H4 (cell line): ENCODE data around the gene CIART. TPM values are rescaled to one million over a fixed set of nuclear protein-coding genes. Genes with fewer than 3 reads are reported as not detected.
"Not testable (repeated sequence)": the region's sequence is repeated elsewhere in the genome, so short reads cannot be mapped to it uniquely, and the experiment has no call there.

Source experiments
- DNase-seq: peaks from one replicate; pipeline ENCODE4 v3.0.0-alpha.2; 2015; ENCODE audit warnings: low spot score
- total RNA-seq: library from RNA; depleted of rRNA; stranded (reverse); fragments of >200 nt; shearing (Covaris generic); gene quantifications from 2 replicates; pipeline ENCODE4 v1.2.3, GENCODE V29; 2014; rRNA removed

CIART gene, protein sequence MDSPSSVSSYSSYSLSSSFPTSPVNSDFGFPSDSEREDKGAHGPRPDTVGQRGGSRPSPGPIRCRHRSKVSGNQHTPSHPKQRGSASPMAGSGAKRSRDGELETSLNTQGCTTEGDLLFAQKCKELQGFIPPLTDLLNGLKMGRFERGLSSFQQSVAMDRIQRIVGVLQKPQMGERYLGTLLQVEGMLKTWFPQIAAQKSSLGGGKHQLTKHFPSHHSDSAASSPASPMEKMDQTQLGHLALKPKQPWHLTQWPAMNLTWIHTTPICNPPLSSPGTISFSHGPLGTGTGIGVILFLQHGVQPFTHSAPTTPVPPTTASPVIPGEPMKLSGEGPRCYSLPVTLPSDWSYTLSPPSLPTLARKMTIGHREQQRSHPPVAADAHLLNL
- 8.6 and 15.6 TPM in 2 replicates for total RNA-seq

DNA sequence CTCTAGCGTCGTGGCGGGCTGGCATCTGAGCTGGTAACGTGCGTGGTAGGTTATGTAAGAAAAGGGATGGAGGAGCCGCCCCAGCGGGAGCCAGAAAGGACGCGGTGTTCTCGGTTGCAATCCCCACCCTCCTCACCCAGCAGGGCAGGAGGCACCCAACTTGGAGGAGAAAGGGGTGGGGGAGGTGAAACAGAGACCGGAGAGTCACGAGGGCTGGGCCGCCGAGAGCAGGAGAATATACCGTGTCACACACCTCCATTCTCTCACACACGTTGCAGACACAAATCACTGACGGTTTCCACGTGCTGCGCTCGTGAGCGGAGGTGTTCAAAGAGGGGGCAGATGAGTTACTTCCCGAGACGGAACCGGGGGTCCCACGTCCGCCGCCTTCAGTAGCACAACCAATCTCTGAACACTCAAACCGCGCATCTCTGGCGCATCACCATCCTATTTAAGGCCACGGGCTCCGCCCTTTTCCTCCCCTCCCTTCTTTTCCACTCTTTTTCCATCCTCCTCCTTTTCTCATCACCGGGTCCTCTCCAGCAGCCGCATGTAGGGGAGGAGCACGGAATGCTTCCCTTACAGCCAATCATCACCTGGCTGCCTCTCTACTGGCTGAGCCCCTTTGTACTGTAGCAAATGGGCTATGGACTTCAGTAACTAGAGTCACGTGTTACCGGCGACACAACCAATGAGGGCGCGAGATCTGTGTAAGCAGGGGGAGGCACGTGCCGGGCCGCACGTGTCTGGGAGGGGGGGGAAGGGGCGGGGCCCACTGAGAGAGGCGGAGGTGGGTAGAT, at the start of gene CIART:
Gene CIART, plus strand, starts transcription at position 797 of the 800 bp plus-strand sequence. CDS start 714 bp downstream, outside the sequence.
- DNase-seq: peak; percentile 100

DNA sequence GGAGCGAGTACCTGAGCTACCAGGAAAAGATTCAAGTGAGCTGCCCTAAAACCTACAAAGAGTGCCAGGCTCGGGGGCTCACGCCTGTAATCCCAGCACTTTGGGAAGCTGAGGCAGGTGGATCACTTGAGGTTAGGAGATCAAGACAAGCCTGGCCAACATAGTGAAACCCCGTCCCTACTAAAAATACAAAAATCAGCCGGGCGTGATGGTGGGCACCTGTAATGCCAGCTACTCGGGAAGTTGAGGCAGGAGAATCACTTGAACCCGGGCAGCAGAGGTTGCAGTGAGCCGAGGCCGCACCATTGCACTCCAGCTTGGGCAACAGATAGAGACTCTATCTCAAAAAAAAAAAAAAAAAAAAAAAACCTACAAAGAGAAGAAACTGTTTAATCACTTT, 49.4 kb upstream of the CIART start:
- DNase-seq: not testable (repeated sequence)

DNA sequence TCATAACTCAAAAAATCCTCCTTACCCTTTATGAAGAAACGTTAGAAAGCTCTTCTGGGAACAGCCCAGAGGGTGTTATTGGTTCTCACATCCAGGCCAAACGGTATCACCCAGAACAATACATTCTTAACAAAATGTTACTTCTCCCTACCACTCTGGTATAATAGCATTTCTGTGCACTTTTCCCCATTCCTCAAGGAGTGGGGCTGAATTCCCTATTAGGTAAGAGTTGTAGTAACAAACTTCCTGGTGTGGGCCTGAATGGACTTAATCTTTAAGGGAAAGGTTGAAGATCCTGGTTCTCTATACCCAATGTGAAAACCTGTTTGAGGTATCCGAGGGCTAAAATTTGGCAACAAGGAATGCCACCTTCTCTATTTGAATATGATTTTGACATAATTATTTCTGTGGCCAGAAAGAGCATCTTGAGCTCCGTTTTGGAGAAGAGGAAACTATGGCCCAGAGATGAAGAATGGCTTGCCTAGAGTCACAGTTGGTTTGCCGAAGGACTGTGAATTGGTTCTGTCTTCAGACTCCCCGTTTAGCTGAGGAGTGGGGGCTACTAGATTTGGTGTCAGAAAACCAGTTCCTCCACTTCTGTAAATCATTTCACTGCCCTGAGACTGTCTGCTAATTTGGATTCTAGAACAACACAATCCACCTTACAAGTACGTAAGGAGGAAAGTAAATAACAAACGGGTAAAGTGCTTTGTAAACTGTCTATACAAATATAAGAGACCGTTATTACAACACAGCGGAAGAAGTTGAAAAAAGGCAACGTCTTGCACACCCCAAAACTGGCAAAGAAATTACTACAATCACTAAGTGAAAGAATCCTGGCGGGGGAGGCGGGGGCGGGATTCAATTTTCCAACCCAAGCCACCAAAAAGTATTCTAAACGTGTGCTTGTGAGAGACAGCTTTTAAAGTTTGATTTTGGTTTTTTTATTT, 48.7 kb upstream of the CIART start:
- DNase-seq: no peak

DNA sequence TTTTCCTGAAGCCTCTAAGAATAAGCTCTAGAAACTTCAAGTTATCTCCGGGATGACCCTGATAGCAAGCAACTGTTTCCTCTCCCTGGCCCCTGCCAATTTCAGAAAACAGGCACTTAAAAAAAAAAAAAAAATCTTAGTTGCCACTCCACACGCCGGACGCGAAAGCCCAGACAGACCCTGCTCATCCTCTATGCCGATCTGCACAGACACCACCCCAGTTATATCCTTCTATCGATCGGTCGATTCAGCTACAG, 48.1 kb upstream of the CIART start:
- no peak for DNase-seq

DNA sequence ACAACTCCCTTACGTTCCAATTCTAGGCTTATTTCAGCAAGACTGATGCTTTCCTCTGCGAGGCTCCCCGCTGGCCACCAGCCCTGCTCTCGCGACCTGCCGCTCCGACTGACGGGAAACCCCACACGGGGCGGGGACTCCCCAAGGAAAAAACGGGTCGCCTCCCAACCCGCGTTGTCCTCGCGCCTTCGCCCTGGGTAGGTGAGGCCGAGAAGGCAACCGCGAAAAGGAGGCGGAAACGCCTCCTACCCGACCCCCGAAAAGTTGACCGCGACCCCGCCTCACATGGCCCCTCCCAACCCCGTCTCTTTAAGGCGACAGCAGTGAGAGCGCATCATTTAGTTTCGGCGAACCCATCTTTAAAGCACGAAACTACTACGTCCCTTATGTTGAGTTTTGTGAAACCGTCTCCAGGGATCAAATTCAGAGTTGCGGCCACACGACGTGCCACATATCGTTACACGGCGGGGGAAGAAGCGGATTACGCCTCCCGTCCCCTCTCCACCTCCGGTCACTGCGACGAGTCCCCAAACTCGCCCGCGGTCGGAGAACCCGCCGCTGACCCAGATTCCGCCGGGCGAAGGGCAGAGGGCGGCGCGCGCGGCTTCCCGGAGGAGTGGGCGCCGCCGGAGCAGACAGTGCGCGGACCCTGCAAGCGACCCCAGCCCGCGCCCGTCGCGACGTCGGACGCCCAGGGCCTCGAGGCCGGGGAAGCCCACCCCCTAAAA, 47.6 kb upstream of the CIART start:
- peak; percentile 66 for DNase-seq

DNA sequence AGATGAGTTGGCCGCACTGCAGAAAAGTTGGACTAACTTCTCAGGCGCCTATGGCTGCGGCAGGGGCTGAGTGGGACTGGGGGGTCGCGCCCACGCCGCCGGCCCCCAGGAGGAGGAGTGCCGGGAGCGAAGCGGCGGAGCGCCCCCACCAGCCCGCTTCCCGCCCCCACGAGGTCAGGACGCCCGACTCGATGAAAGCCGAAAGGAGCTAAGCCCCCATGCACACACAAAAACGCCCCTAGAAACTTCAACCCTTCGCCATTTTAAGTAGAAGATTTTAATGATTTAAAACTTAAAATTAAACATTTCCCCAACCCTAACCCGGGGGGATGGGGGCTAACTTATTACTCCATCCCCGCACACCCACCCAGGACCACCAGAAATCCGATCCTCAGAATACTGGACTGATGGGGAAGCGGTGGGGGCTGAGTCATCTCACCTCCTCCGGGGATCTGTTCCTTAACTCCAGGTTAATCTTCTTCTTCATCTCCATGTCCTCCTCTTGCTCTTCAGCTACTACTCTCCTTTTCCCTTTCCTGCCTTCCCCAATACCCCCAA, 47.0 kb upstream of the CIART start:
- no peak for DNase-seq

DNA sequence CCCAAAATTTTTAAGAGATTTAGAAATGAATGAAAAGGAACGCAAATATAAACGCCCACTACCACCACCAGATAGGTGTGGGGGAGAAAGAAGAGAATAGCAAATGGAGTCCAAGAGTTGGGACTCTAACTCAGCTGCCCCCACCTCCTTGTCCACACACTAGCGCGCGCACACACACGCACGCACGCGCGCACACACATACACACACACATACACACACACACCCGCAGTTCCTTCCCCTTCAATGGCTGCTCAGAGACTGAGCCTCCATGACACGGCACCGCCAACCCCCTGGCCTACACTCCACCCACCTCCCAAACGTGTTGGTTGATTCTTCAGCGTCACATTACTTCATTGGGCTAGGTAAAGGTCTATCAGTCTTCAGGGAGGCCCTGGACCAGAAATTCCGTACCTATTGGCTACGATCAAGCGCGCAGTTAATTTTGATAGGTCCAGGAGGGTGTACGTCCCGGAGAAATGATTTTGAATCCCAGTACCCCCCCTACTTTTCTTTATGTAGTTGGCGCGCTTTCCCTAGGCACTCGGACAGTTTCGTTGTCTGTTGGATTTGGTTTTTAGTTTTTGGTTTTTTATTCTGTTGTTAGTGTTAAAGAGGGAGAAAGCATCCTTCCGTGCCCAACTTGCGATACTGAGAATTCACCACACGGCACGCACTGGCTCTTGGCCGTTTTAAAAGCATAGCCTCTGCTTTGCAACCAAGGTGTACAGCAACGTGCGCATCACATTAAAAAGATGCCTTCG, 46.3 kb upstream of the CIART start, which contains the start of gene ANP32E:
Gene ANP32E, minus strand, starts transcription at position 261 of the 762 bp plus-strand sequence. CDS start 326 bp downstream, outside the sequence.
- peak; percentile 100 for DNase-seq

DNA sequence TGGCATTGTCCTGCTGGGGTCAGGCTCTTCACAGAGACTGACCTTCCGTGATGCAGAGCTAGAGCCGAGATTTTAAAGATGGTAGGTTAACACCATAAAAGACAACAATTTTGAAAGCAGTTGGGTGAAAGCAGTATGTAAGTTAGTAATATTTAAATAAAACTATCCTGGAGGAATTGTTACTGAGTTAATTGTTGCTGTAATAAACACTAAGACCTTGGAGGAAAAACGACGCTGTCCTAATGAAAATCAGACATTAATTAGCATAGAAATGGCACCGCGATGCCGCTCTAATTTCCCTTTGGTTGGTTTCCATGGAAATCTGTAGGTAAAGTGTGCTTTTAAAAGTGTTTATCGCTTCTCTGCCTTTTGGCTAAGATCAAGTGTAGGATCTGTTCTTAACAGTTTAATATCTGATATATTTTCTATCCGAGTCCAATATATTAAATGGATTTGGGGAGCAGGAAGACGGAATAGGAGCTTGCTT, 45.7 kb upstream of the CIART start:
- DNase-seq: no peak

DNA sequence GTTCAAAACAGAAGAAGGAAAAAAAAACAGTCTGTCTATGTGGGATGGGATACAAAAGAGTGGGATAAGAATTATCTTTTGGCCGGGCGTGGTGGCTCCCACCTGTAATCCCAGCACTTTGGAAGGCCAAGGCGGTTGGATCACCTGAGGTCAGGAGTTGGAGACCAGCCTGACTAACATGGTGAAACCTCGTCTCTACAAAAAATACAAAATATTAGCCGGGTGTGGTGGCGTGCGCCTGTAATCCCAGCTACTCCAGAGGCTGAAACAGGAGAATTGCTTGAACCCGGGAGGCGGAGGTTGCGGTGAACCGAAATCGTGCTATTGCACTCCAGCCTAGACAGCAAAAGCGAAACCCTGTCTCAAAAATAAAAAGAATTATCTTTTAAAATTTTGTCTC, 45.2 kb upstream of the CIART start:
- not testable (repeated sequence) for DNase-seq

DNA sequence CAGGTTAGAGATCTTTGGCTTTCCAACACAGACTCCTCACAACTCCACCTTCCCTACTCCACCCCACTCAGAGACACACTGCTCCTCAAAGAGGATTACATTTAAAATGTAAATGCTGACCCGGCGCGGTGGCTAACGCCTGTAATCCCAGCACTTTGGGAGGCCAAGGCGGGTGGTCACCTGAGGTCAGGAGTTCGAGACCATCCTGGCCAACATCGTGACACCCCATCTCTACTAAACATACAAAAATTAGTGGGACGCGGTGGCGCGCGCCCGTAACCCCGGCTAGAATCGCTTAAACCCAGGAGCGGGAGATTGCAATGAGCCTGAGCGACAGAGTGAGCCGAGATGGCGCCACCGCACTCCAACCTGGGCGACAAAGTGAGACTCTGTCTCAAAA, 44.6 kb upstream of the CIART start:
- no peak for DNase-seq

DNA sequence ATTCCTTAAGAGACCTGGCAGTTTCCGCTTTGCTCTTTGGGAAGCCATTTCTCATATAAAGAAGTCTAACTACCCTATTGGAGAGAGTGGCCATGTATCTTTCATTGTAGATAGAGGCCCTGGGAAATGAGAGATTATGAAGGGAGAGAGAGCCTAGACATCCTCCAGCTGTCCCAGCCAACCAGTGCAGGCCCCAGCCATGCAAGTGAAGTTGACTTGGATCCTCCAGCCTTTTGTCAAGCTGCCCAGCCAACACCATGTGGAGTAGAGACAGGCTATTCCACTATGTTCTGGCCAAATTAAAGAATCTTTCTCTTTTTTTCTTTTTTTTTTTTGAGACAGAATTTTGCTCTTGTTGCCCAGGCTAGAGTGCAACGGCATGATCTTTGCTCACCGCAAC, 39.4 kb upstream of the CIART start:
- DNase-seq: no peak

DNA sequence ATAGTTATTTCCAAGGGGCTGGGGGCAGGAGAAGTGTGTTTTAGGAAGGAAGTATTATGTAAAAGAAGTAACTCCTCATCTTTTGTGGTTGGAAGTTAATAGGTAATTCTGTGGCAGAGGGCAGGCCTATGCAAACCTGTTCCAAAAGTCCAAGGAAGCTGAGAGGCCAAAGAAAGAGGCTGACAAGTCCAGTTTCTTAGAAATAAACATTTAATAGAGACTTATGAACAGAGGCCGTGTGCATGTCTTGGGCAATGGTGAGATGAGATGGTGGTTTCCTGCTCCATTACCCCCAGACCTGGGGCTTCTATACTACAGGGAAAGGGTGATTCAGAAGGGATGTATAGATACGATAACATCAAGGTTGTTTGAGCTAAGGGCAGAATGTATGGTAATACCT, 32.4 kb upstream of the CIART start:
- DNase-seq: no peak

DNA sequence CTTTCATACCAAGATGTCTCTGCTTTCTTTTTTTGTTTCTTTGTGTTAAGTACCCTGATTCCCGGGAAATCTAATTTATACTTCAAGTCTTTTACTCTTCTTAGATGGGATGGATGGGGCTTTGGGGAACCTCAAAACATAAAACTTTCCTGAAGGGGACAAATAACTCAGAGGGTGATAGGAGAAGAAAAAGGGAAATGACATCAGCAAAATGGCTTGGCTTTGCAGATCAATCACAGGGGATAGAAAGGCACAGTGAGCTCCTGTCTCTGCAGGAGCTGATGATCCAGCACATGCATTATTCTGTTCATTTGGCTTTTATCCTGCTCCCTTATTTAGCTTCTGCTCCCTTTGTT, 26.2 kb upstream of the CIART start:
- DNase-seq: no peak

DNA sequence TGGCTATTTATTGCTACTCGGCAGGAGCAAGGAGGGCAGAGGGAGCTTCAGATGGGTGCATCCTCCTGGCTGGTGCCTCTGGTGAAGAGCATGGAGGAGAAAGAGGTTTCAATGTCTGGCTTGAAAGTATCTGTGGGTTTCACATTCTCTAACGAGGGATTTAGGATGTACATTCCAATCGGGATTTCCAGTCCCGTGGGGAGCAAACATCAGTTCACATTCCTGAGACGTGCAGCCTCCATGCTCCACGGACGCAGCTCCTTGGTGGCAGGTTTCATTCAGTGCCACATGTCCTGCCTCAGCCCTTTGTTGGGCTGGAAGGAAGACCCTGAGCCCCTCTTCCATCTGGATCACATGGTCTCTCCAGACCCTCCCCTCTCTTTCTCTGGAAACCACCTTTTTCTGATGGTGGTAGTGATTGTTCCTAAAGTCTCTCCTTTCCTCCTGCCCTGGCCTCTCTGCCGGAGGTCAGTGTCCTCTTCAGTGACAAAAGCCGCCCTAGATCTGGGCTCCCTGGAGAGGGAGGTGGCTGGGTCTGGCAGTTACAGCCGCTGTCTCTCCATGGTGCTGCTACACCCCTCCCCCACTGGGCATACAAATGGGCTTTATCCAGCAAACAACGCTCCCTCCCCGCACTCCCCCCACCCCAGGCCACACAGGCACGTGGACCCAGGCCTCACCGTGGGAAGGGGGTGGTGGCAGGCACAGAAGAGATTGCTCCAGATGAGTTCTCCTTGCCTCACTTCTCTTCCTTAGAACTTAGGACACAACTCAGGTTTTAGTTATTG, 25.6 kb upstream of the CIART start:
- DNase-seq: no peak

DNA sequence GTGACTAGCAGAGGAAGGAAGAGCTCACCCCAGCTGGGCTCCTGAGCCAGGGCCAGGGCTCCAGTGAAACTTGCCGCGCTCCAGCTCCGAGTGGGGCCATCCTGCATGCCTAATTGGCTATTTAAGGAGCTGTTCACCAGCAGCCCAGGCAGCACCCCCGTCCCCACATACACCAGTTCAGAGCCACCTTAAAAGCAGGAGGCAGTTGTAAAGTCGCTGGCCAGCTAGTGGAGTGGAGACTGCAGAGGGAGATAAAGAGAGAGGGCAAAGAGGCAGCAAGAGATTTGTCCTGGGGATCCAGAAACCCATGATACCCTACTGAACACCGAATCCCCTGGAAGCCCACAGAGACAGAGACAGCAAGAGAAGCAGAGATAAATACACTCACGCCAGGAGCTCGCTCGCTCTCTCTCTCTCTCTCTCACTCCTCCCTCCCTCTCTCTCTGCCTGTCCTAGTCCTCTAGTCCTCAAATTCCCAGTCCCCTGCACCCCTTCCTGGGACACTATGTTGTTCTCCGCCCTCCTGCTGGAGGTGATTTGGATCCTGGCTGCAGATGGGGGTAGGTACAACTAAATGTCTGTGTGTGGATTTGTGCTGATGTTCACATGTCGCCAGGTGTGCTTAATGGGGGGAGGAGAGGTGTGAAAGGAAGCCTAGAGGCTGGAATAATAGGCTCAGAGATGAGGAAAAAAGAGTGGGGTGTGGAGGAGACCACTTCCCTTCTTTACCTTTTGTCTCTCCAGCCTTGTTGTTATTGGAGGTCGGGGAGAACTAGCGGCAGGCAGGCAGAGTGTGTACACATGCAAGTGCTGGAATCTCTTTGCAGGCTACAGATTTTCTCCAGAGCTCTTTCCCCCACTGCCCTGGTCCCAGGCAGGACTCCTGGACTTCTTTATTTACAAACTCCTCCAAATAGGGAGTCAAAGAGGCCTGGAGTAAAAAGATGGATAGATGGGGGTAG, 24.4 kb upstream of the CIART start, which contains the start of gene CA14:
Gene CA14, plus strand, starts transcription at position 151 of the 962 bp plus-strand sequence. Its CDS starts 355 bp downstream, at position 506.
- DNase-seq: no peak

DNA sequence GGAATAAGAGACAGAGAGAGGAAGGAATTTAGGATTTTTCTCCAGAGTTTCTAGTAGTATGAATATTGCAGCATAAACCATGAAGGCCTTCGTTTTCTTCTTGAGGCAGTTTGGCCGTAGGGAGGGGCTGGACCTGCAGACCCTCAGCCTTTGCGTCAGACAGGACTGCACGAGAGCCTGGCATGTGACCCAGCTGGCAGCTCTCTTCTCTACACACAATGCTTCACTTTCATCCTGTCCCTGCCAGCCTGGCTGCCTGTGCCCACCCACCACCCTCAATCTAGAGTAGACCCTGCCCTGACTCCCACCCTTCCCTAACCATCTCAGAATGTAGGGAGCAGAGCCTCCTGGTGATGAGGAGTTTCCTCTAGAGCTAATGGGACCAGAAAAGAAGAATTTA, 23.1 kb upstream of the CIART start:
- DNase-seq: no peak

DNA sequence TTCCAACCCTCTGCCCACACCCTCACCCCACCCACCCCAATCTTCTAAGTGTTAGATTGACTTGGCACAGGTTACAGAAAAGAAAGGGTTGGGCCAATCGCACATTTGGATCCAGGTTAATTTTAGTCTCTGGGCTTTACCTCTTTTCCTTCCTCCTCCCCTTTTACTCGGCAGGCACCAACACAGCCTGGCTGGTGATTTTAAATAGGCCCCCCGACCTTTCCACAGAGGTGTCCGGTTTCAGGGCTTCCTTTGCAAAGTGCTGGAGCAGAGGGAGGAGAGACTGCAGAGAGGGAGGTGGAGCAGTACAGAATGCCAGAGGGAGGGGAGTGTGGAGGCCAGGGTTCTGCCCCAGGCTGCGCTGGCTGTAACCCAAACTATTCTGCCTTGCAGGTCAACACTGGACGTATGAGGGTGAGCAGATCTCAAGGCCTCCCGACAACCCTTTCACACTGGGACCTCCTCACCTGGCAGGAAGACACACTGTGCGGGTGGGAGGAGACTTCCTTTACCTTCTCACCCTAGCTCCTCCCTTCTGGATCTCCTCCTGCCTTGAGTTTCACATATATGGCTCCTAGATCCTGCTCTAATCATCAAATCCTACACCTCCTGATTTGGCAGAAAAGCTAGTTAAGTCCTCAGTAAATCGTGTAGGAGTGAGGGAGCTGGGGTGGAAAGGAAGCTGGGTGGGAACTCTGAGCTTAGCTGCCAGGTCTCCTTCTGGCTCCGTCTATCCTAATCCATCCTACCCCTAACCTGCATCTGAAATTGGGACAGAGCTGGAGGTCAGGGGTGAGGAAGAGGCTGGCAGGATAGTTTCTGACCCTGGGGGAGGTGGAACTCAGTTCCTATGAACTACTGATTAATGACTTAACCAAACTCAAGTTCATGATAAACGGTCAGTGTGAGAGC, 22.3 kb upstream of the CIART start:
- DNase-seq: peak; percentile 47
